GM12892 (cell line): ENCODE data around the gene WRNIP1.

Source experiments
- POLR2A ChIP-seq: IDR thresholded peaks from 2 replicates; pipeline ENCODE4 v1.6.1; 2011; ENCODE audit warnings: low read depth, low read length, control low read depth
- POLR2AphosphoS5 ChIP-seq: IDR thresholded peaks from 2 replicates; pipeline ENCODE4 v1.6.1; 2011; ENCODE audit warnings: low read depth, low read length, control low read depth

- TF ChIP-seq POLR2A: no peak
- no peak for TF ChIP-seq POLR2AphosphoS5
Observed at GRCh38 chr6:2803731-2804429, 38.7 kb downstream of the WRNIP1 start.
